GM12872 (cell line): ENCODE data around the gene TMEM35A.

Source experiments
- TF ChIP-seq, protein P1 (sequence below): IDR thresholded peaks from 3 replicates; pipeline ENCODE4 v1.5.1; 2011; ENCODE audit warnings: low read depth, mild to moderate bottlenecking, low read length, moderate library complexity; ENCODE audit not compliant: insufficient read depth

The TMEM35A gene

DNA sequence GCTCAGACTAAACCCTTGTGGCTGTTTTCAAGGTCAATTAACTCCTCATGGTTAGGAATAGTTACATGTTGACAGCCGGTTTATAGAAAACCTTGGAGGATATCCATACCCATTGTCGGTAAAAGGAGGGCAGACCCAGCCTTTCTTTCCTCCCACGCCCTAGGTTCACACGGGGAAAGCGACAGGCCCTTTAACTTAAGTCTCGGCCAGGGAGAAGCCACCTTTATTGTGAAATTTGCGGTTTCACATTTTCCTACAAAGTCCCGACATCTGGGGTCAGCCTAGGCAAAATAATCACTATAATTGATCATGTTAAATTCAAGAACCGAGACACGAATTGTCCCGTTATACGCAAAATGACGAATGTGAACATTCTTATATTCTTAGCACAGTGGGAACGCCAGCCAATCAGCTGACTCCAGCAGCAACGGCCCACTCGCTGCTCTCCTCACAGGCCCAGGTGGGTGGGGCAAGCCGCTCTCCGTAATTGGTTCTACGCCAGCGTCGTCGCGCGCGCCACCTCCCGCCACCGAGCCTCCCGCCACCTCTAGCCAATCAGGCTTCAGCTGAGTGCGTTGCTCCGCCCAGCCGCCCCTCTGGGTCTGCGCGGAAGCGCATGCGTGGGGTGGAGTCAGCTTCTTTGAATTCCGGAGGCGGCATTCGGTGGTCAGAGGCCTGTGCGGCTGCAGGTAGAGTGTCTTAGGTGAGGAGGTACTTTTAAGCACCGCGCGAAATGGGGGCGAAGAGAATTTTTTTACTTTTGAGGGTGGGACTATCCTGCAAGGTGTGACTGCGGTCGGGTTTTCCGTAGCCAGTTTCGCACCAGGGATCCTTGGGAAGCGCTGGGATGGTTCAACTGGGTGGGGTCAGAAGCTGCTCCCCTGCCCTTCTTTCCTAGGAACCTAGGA lies 19.1 kb downstream of the TMEM35A start, which contains the start of gene CENPI:
CENPI (plus strand) TSS at position 659 of the 908 bp plus-strand sequence. CDS start 2,867 bp downstream, outside the sequence.
- TF ChIP-seq, protein P1, sequence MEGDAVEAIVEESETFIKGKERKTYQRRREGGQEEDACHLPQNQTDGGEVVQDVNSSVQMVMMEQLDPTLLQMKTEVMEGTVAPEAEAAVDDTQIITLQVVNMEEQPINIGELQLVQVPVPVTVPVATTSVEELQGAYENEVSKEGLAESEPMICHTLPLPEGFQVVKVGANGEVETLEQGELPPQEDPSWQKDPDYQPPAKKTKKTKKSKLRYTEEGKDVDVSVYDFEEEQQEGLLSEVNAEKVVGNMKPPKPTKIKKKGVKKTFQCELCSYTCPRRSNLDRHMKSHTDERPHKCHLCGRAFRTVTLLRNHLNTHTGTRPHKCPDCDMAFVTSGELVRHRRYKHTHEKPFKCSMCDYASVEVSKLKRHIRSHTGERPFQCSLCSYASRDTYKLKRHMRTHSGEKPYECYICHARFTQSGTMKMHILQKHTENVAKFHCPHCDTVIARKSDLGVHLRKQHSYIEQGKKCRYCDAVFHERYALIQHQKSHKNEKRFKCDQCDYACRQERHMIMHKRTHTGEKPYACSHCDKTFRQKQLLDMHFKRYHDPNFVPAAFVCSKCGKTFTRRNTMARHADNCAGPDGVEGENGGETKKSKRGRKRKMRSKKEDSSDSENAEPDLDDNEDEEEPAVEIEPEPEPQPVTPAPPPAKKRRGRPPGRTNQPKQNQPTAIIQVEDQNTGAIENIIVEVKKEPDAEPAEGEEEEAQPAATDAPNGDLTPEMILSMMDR = no peak

DNA sequence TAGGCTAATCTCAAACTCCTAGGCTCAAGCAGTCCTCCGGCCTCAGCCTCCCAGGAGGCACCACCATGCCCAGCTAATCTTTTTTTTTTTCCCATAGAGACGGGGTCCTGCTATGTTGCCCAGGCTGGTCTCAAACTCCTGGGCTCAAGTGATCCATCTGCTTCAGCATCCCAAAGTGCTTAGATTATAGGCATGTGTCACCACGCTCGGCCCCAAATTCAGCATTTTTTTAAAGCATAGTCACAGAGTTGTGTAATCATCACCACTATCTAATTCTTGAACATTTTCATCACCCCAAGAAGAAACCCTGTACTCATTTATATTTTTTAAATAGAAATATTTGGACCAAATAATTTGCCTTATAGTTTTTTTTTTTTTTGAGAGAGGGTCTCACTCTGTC lies 29.6 kb downstream of the TMEM35A start:
- TF ChIP-seq, protein P1 = no peak

DNA sequence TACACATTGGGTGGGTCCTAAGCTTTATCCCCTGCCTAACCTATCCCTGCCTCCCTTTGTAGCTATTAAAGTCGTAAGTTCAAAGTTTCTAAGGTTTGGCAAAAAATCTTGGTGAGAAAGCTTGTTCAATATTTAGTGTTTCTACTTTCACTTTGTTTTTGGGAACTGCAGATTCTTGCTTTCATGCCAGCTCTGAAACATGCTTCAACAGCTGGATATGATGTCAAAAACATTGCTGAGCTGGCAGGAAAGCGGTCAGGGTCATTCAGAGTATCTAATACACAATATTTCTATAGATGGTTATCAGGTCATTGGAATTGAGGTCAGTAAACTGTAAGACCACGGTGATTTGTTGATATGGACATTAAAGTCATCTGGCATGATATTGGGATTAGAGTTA lies 39.0 kb downstream of the TMEM35A start:
- TF ChIP-seq, protein P1 = no peak

DNA sequence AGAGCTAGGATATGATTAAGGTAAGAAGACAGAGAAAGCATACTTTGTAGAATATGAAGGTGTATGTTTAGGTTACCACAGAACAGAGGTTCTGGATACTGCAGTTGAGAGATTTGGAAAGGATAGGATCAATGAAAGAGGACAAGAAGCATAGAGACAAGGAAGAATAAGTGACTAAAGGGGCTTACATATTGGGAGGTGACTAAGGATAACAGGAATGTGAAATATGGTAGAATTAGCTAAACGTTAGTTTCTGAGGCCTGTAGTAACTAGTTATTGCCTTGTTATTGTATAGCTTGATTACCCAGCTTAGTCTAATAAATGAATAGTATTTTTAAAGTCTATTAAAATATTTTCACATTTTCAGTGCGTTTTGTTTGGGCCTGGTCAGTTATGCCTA lies 57.6 kb downstream of the TMEM35A start:
- TF ChIP-seq, protein P1 = no peak
